ENCODE data around the gene BTBD18.

DNA sequence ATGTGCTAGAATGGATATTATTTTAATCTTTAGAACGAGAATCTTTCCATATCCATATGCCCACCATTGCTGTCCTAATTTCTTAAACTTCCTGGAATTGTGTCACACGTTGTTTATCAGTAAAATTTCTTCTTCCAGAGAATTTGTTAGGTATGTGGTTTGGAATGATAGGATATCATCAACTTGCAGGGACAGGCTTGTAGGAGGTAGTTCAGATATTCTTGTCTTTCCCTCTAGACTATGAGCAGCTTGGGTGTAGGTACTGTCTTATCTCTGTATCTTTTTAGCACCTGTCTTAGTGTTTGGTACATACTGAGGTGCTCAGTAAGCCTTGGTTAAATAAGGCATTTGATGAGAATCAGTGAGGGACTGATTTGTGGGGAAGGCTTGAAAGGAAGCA lies 13.4 kb upstream of the BTBD18 start:
- TF ChIP-seq, protein P1, sequence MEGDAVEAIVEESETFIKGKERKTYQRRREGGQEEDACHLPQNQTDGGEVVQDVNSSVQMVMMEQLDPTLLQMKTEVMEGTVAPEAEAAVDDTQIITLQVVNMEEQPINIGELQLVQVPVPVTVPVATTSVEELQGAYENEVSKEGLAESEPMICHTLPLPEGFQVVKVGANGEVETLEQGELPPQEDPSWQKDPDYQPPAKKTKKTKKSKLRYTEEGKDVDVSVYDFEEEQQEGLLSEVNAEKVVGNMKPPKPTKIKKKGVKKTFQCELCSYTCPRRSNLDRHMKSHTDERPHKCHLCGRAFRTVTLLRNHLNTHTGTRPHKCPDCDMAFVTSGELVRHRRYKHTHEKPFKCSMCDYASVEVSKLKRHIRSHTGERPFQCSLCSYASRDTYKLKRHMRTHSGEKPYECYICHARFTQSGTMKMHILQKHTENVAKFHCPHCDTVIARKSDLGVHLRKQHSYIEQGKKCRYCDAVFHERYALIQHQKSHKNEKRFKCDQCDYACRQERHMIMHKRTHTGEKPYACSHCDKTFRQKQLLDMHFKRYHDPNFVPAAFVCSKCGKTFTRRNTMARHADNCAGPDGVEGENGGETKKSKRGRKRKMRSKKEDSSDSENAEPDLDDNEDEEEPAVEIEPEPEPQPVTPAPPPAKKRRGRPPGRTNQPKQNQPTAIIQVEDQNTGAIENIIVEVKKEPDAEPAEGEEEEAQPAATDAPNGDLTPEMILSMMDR (IDR thresholded peaks at IDR 0.05; ENCODE audit: low read depth, low read length), result no peak
- TF ChIP-seq, protein P2, sequence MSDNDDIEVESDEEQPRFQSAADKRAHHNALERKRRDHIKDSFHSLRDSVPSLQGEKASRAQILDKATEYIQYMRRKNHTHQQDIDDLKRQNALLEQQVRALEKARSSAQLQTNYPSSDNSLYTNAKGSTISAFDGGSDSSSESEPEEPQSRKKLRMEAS (IDR thresholded peaks at IDR 0.05; ENCODE audit: low read depth, low read length), result no peak
- TF ChIP-seq POLR2A (IDR thresholded peaks at IDR 0.05; ENCODE audit: extremely low read depth, insufficient read length) (no peak), MYC (IDR thresholded peaks at IDR 0.05; ENCODE audit: low read depth, low read length) (no peak)

Measured in NB4 (cell line).